Breast epithelium (tissue), 4 donors: ENCODE measurements around the gene PARD3B. TPM values are rescaled to one million over a fixed set of nuclear protein-coding genes. Genes with fewer than 3 reads are reported as not detected.

Experiments
- DNase-seq, 2 donors: peaks; one replicate each; pipeline ENCODE4 v3.0.0-alpha.2; 2019; ENCODE audit warnings: low spot score in 2 of 2
- H3K27ac ChIP-seq, 2 donors: fragments of 200-600 bp; sonication (generic) in 1 of 2; one replicate each; pipeline ENCODE4 v1.5.1; 2016 to 2019; ENCODE audit warnings: mild to moderate bottlenecking in 1 of 2
- H3K27me3 ChIP-seq, 2 donors: fragments of 200-600 bp; sonication (generic) in 1 of 2; one replicate each; pipeline versions ENCODE4 v1.5.1 to v1.6.0; 2017 to 2019; ENCODE audit warnings: control low read depth in 1 of 2, mild to moderate bottlenecking in 1 of 2
- H3K36me3 ChIP-seq: fragments of 200-600 bp; one replicate; pipeline ENCODE4 v1.5.1; 2019
- H3K4me1 ChIP-seq, 2 donors: fragments of 200-600 bp; sonication (generic); one replicate each; pipeline ENCODE4 v1.5.1; 2016 to 2019; ENCODE audit warnings: control low read depth in 1 of 2
- H3K4me3 ChIP-seq, 3 donors: fragments of 200-600 bp; sonication (generic); 1 replicate in 2 of 3; 2 replicates in 1 of 3; pipeline ENCODE4 v1.5.1; 2016 to 2019; ENCODE audit warnings: mild to moderate bottlenecking in 3 of 3, moderate library complexity in 2 of 3
- H3K9me3 ChIP-seq, 2 donors: fragments of 200-600 bp; sonication (generic) in 1 of 2; one replicate each; pipeline ENCODE4 v1.5.1; 2016 to 2019; ENCODE audit warnings: control low read depth in 1 of 2
- CTCF ChIP-seq, 3 donors: fragments of 450-650 bp; IDR thresholded peaks; one replicate each; pipeline ENCODE4 v1.5.1; 2016 to 2017; ENCODE audit warnings: antibody characterized with exemption in 3 of 3, mild to moderate bottlenecking in 3 of 3, moderate library complexity in 3 of 3
- POLR2A ChIP-seq: fragments of 450-650 bp; IDR thresholded peaks from one replicate; pipeline ENCODE4 v1.6.1; 2016; ENCODE audit warnings: antibody characterized with exemption, mild to moderate bottlenecking, moderate library complexity
- POLR2AphosphoS5 ChIP-seq, 3 donors: sonication (generic); formaldehyde crosslinking; IDR thresholded peaks; one replicate each; pipeline ENCODE4 v1.6.1; 2017; ENCODE audit warnings: antibody characterized with exemption in 3 of 3
- intact Hi-C: fragments of 100-400 bp; cut with DNase I; formaldehyde crosslinking; loops from one replicate; pipeline ENCODE4 v1.15.1; 2023; ENCODE audit warnings: low total_unique reads
- total RNA-seq, 3 donors: library from RNA; depleted of rRNA; stranded (reverse); fragments of >200 nt; gene quantifications; one replicate each; pipeline ENCODE4 v1.1.0, GENCODE V29; 2016

The PARD3B gene
- total RNA-seq, 3 donors from 2014 or later: 24.6 to 66.2 (median 25.9) TPM

- intact Hi-C loops: no loop called here
- no peaks in the 10 kb centered on the region for H3K9me3 ChIP-seq
- H3K36me3 ChIP-seq: no peaks in the 10 kb centered on the region
- TF ChIP-seq POLR2A (no peak), CTCF (IDR thresholded peaks at IDR 0.05) (no peak), POLR2AphosphoS5 (IDR thresholded peaks at IDR 0.05) (no peak)
- H3K27ac ChIP-seq: no peak overlapping the region
- no peaks in the 10 kb centered on the region for H3K27me3 ChIP-seq
- no peak overlapping the region for H3K4me3 ChIP-seq
- DNase-seq: no peak
- no peaks in the 10 kb centered on the region for H3K4me1 ChIP-seq
These were observed 30.8 kb upstream of the PARD3B start for GRCh38 chr2:204514439-204514838.

GRCh38 chr2:204515416-204515815 is 29.9 kb upstream of the PARD3B start:
- intact Hi-C loops: no loop called here
- H3K4me1 ChIP-seq: no peaks in the 10 kb centered on the region
- no peaks in the 10 kb centered on the region for H3K9me3 ChIP-seq
- no peak overlapping the region for H3K4me3 ChIP-seq
- H3K27ac ChIP-seq: no peak overlapping the region
- no peak for DNase-seq
- no peaks in the 10 kb centered on the region for H3K27me3 ChIP-seq
- no peaks in the 10 kb centered on the region for H3K36me3 ChIP-seq
- no peak for TF ChIP-seq POLR2A
- no peak for TF ChIP-seq CTCF (IDR thresholded peaks at IDR 0.05)
- no peak for TF ChIP-seq POLR2AphosphoS5 (IDR thresholded peaks at IDR 0.05)

GRCh38 chr2:204517154-204517553 is 28.1 kb upstream of the PARD3B start:
- Histone ChIP-seq H3K9me3 (no peaks in the 10 kb centered on the region), H3K36me3 (no peaks in the 10 kb centered on the region), H3K4me3 (no peak overlapping the region), H3K27ac (no peak overlapping the region), H3K4me1 (no peaks in the 10 kb centered on the region), H3K27me3 (no peaks in the 10 kb centered on the region)
- no peak for DNase-seq
- no peak for TF ChIP-seq POLR2A
- no peak for TF ChIP-seq CTCF (IDR thresholded peaks at IDR 0.05)
- intact Hi-C loops: no loop called here

- no peaks in the 10 kb centered on the region for H3K4me1 ChIP-seq
- no peak overlapping the region for H3K4me3 ChIP-seq
- no peak overlapping the region for H3K27ac ChIP-seq
- TF ChIP-seq POLR2AphosphoS5 (IDR thresholded peaks at IDR 0.05) (no peak), POLR2A (no peak)
- H3K9me3 ChIP-seq: no peaks in the 10 kb centered on the region
- no peaks in the 10 kb centered on the region for H3K27me3 ChIP-seq
- no peaks in the 10 kb centered on the region for H3K36me3 ChIP-seq
- DNase-seq: no peak
- intact Hi-C loops: no loop called here
These were observed 15.3 kb upstream of the PARD3B start for GRCh38 chr2:204529795-204530463.

- H3K9me3 ChIP-seq: no peaks in the 10 kb centered on the region
- H3K27ac ChIP-seq: no peak overlapping the region
- H3K4me3 ChIP-seq: no peak overlapping the region
- H3K27me3 ChIP-seq: no peaks in the 10 kb centered on the region
- intact Hi-C loops: no loop called here
- TF ChIP-seq CTCF (IDR thresholded peaks at IDR 0.05) (no peak), POLR2A (no peak), POLR2AphosphoS5 (IDR thresholded peaks at IDR 0.05) (no peak)
- DNase-seq: no peak
- H3K36me3 ChIP-seq: no peaks in the 10 kb centered on the region
- H3K4me1 ChIP-seq: no peaks in the 10 kb centered on the region
These were observed 14.8 kb upstream of the PARD3B start for GRCh38 chr2:204530464-204530805.
